ENCODE results near the gene PGD. TPM values are rescaled to one million over a fixed set of nuclear protein-coding genes. Genes with fewer than 3 reads are reported as not detected.

The PGD gene
- total RNA-seq, 5 donors from 2014 or later (not counting 1 experiment from before 2014, with no cell fraction given) = 23.3 to 43.7 (median 37.0) TPM

GRCh38 chr1:10430216-10431069 lies 31.6 kb downstream of the PGD start, which contains the start of gene CENPS:
TSS of gene CENPS (plus strand) at chr1:10430433. CDS start at chr1:10430518, 85 bp downstream.
- under 1% methylated on average over 95 of the region's 95 CpGs for WGBS (ENCODE audit: insufficient coverage)
- POLR2A ChIA-PET = interaction anchor here in 1 of 2 donors (1.0 kb wide), 1 partner anchor 82 kb away, joined by 4 read pairs; no protein-coding TSS in a partner anchor

GRCh38 chr1:10431070-10431730 lies 32.3 kb downstream of the PGD start:
- H3K4me1 ChIP-seq (ENCODE audit: control insufficient read depth in 1 of 2, extremely low read depth in 1 of 2, insufficient read depth in 2 of 2, low read length in 2 of 2) = peaks cover 7 to 24% of the 10 kb centered on the region in 2 experiments
- Mint-ChIP-seq H3K27ac (peak overlapping the region; percentile 71 to 88), H3K9me3 (no peaks in the 10 kb centered on the region), H3K4me1 (peaks cover 16 to 24% (median 23%) of the 10 kb centered on the region in 3 donors), H3K4me3 (peak overlapping the region; percentile 84 to 91 (median 85)), H3K36me3 (no peaks in the 10 kb centered on the region), H3K27me3 (no peaks in the 10 kb centered on the region)
- 12% methylated on average over 23 of the region's 30 CpGs for WGBS (ENCODE audit: insufficient coverage)
- H3K27ac ChIP-seq (ENCODE audit: low read length) = peak overlapping the region; percentile 73
- H3K27me3 ChIP-seq (replicated peaks in 1 of 2; ENCODE audit: control insufficient read depth in 2 of 2, extremely low read depth in 1 of 2, insufficient read depth in 2 of 2, low read length in 1 of 2) = no peaks in the 10 kb centered on the region
- no peaks in the 10 kb centered on the region for H3K9me3 ChIP-seq
- ATAC-seq (replicated peaks in 1 of 4) (peak in 1 of 4 experiments; percentile 1), DNase-seq (peak in 5 of 35 experiments; percentile 2 to 14 (median 9))
- no peaks in the 10 kb centered on the region for H3K36me3 ChIP-seq (ENCODE audit: control insufficient read depth in 2 of 2, extremely low read depth in 1 of 2, insufficient read depth in 1 of 2, low read length in 1 of 2)
- peak overlapping the region; percentile 74 to 89 for H3K4me3 ChIP-seq (ENCODE audit: control insufficient read depth in 1 of 2, extremely low read depth in 1 of 2, low read length in 1 of 2)
- POLR2A ChIA-PET = interaction anchor here in 1 of 2 donors (1.0 kb wide), 1 partner anchor 81 kb away, joined by 4 read pairs; no protein-coding TSS in a partner anchor
- CTCF ChIA-PET = interaction anchor here in 1 of 2 donors (0.6 to 3.2 kb wide), 5 partner anchors 39 to 877 kb away, joined by 3 to 25 read pairs (median 4); partner anchors contain the start of gene KIF1B

More at GRCh38 chr1:10430216-10431069, 31.6 kb downstream of the PGD start, which contains the start of gene CENPS:
- Mint-ChIP-seq H3K36me3 (no peaks in the 10 kb centered on the region), H3K27me3 (no peaks in the 10 kb centered on the region), H3K9me3 (no peaks in the 10 kb centered on the region), H3K27ac (peak within 1 kb of the TSS; percentile 86 to 88), H3K4me3 (peak within 1 kb of the TSS; percentile 84 to 91 (median 85)), H3K4me1 (peaks cover 16 to 24% (median 23%) of the 10 kb centered on the region in 3 donors)
- no peaks in the 10 kb centered on the region for H3K36me3 ChIP-seq (ENCODE audit: control insufficient read depth in 2 of 2, extremely low read depth in 1 of 2, insufficient read depth in 1 of 2, low read length in 1 of 2)
- peaks cover 7 to 24% of the 10 kb centered on the region in 2 experiments for H3K4me1 ChIP-seq (ENCODE audit: control insufficient read depth in 1 of 2, extremely low read depth in 1 of 2, insufficient read depth in 2 of 2, low read length in 2 of 2)
- CTCF ChIA-PET = interaction anchor here (0.6 to 3.2 kb wide), 12 partner anchors 8 to 876 kb away, joined by 3 to 25 read pairs (median 4); partner anchors contain the start of genes KIF1B (in 1 of the 2) and PEX14 (in 1 of the 2)
- H3K4me3 ChIP-seq (ENCODE audit: control insufficient read depth in 1 of 2, extremely low read depth in 1 of 2, low read length in 1 of 2) = peak within 1 kb of the TSS; percentile 74 to 89
- H3K27me3 ChIP-seq (replicated peaks in 1 of 2; ENCODE audit: control insufficient read depth in 2 of 2, extremely low read depth in 1 of 2, insufficient read depth in 2 of 2, low read length in 1 of 2) = no peaks in the 10 kb centered on the region
- peak within 1 kb of the TSS; percentile 73 for H3K27ac ChIP-seq (ENCODE audit: low read length)
- DNase-seq = peak; percentile 67 to 95 (median 83)
- H3K9me3 ChIP-seq = no peaks in the 10 kb centered on the region
- peak; percentile 86 to 88 (median 87) for ATAC-seq (replicated peaks in 1 of 4)

DNA sequence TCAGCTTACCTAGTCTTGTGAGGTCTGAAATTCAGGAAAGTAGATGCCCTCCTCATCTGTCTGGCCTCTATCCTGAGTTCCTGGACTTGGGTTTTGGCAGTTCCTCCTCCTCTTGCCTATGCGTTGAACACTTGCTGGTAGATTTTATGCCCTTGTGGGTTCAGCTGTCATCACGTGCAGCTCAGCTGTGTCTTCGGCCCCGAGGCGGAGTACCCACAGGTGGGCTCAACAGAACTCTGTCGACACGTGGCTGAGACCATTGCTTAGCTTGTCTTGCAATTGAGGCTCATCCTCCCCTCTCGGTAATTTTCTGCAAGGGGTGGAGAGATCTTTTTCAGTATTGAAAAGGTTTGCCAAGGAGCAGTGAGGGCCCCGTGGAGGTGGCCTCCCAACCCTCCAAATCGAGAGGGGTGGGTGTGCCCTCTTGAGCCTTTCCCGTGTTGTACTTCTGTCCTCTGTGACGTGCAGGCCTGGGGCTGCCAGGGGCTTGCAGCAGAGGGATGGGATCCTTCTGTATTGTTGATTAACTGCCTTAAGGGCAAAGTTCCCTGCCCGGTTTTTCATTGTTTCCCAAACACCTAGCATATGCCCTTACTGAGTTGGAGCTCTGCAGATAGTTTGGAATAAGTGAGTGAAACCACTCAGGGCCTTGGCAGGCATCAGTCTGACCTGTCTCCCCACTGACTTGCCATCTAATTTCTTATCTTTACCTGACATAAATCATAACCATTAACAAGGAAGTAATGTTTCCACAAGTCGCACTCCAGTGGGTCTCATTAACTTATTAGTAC lies 34.2 kb downstream of the PGD start:
- ChIA-PET CTCF (interaction anchor here in 1 of 2 donors (0.6 kb wide), 1 partner anchor 87 kb away, joined by 3 read pairs; no protein-coding TSS in a partner anchor), POLR2A (no interaction called here)
- Mint-ChIP-seq H3K36me3 (no peaks in the 10 kb centered on the region), H3K9me3 (no peaks in the 10 kb centered on the region), H3K27ac (no peak overlapping the region), H3K4me3 (peak overlapping the region in 1 of 3 donors; percentile 24), H3K27me3 (no peaks in the 10 kb centered on the region), H3K4me1 (peaks cover 16 to 22% (median 20%) of the 10 kb centered on the region in 3 donors)
- Histone ChIP-seq H3K9me3 (no peaks in the 10 kb centered on the region), H3K36me3 (ENCODE audit: control insufficient read depth in 2 of 2, extremely low read depth in 1 of 2, insufficient read depth in 1 of 2, low read length in 1 of 2) (no peaks in the 10 kb centered on the region), H3K4me1 (ENCODE audit: control insufficient read depth in 1 of 2, extremely low read depth in 1 of 2, insufficient read depth in 2 of 2, low read length in 2 of 2) (peaks cover 7 to 21% of the 10 kb centered on the region in 2 experiments), H3K27me3 (replicated peaks in 1 of 2; ENCODE audit: control insufficient read depth in 2 of 2, extremely low read depth in 1 of 2, insufficient read depth in 2 of 2, low read length in 1 of 2) (no peaks in the 10 kb centered on the region), H3K27ac (ENCODE audit: low read length) (no peak overlapping the region), H3K4me3 (ENCODE audit: control insufficient read depth in 1 of 2, extremely low read depth in 1 of 2, low read length in 1 of 2) (no peak overlapping the region)
- ATAC-seq (replicated peaks in 1 of 4) (no peak), DNase-seq (no peak)
- 85% methylated on average over 10 of the region's 14 CpGs for WGBS (ENCODE audit: insufficient coverage)

- no peaks in the 10 kb centered on the region for H3K36me3 Mint-ChIP-seq
- Histone ChIP-seq H3K9me3 (no peaks in the 10 kb centered on the region), H3K4me1 (ENCODE audit: control insufficient read depth in 1 of 2, extremely low read depth in 1 of 2, insufficient read depth in 2 of 2, low read length in 2 of 2) (peaks cover 7 to 17% of the 10 kb centered on the region in 2 experiments), H3K27me3 (replicated peaks in 1 of 2; ENCODE audit: control insufficient read depth in 2 of 2, extremely low read depth in 1 of 2, insufficient read depth in 2 of 2, low read length in 1 of 2) (no peaks in the 10 kb centered on the region), H3K27ac (ENCODE audit: low read length) (no peak overlapping the region), H3K4me3 (ENCODE audit: control insufficient read depth in 1 of 2, extremely low read depth in 1 of 2, low read length in 1 of 2) (no peak overlapping the region), H3K36me3 (ENCODE audit: control insufficient read depth in 2 of 2, extremely low read depth in 1 of 2, insufficient read depth in 1 of 2, low read length in 1 of 2) (no peaks in the 10 kb centered on the region)
- no peak overlapping the region for H3K4me3 Mint-ChIP-seq
- no peak for ATAC-seq (replicated peaks in 1 of 4)
- H3K4me1 Mint-ChIP-seq = peaks cover 16 to 20% (median 20%) of the 10 kb centered on the region in 3 donors
- 89% methylated on average over 6 of the region's 11 CpGs for WGBS (ENCODE audit: insufficient coverage)
- POLR2A ChIA-PET = no interaction called here
- no peak overlapping the region for H3K27ac Mint-ChIP-seq
- DNase-seq = no peak
- CTCF ChIA-PET = interaction anchor here in 1 of 2 donors (0.6 kb wide), 1 partner anchor 87 kb away, joined by 3 read pairs; no protein-coding TSS in a partner anchor
- no peaks in the 10 kb centered on the region for H3K9me3 Mint-ChIP-seq
- no peaks in the 10 kb centered on the region for H3K27me3 Mint-ChIP-seq
These were observed 34.9 kb downstream of the PGD start for GRCh38 chr1:10433790-10434189.

- Mint-ChIP-seq H3K4me3 (no peak overlapping the region), H3K27ac (no peak overlapping the region), H3K4me1 (peaks cover 15 to 20% (median 20%) of the 10 kb centered on the region in 3 donors), H3K9me3 (no peaks in the 10 kb centered on the region), H3K36me3 (no peaks in the 10 kb centered on the region), H3K27me3 (no peaks in the 10 kb centered on the region)
- Histone ChIP-seq H3K9me3 (no peaks in the 10 kb centered on the region), H3K4me3 (ENCODE audit: control insufficient read depth in 1 of 2, extremely low read depth in 1 of 2, low read length in 1 of 2) (no peak overlapping the region), H3K27me3 (replicated peaks in 1 of 2; ENCODE audit: control insufficient read depth in 2 of 2, extremely low read depth in 1 of 2, insufficient read depth in 2 of 2, low read length in 1 of 2) (no peaks in the 10 kb centered on the region), H3K27ac (ENCODE audit: low read length) (no peak overlapping the region), H3K4me1 (ENCODE audit: control insufficient read depth in 1 of 2, extremely low read depth in 1 of 2, insufficient read depth in 2 of 2, low read length in 2 of 2) (peaks cover 7 to 15% of the 10 kb centered on the region in 2 experiments), H3K36me3 (ENCODE audit: control insufficient read depth in 2 of 2, extremely low read depth in 1 of 2, insufficient read depth in 1 of 2, low read length in 1 of 2) (no peaks in the 10 kb centered on the region)
- CTCF ChIA-PET = no interaction called here
- ATAC-seq (replicated peaks in 1 of 4) (no peak), DNase-seq (no peak)
- 100% methylated on average over 1 of the region's 5 CpGs for WGBS (ENCODE audit: insufficient coverage)
- POLR2A ChIA-PET = interaction anchor here in 1 of 2 donors (0.6 kb wide), 1 partner anchor 9 kb away, joined by 12 read pairs; no protein-coding TSS in a partner anchor
These were observed 35.7 kb downstream of the PGD start for GRCh38 chr1:10434590-10434989.

Data from T-cell (primary cell).